GM12872 (cell line): ENCODE data around the gene HSPB8.

Experiments used
- TF ChIP-seq, protein P1 (sequence below): IDR thresholded peaks from 3 replicates; pipeline ENCODE4 v1.5.1; 2011; ENCODE audit warnings: low read depth, mild to moderate bottlenecking, low read length, moderate library complexity; ENCODE audit not compliant: insufficient read depth

The HSPB8 gene

DNA sequence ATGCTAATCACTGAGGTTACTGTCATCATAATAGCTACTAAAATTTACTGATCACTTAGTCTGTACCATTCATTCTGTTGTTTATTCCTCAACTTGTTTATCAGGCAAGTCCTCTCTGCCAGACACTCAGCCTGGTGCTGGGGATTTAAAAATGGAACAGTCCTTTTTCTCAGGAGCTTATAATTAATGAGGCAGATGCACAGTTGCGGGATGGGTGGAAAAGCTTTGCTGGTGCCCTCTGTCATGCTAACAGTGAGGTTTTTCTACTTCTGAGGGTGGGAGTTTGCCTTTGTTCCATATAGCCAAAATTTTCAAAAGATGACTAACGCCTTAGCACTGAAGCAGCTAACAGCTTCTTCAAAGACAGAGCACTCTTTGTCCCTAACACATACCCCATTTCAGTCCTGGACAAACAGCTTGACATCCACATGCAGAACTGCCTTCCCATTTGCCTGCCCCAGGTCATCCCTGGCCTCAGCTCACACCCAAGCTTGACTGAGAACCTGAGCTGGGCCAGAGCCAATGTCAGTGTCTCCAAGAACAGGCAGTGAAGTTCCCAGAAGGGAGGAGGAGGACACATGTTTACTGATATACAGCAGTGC, 30.8 kb upstream of the HSPB8 start:
- TF ChIP-seq, protein P1, sequence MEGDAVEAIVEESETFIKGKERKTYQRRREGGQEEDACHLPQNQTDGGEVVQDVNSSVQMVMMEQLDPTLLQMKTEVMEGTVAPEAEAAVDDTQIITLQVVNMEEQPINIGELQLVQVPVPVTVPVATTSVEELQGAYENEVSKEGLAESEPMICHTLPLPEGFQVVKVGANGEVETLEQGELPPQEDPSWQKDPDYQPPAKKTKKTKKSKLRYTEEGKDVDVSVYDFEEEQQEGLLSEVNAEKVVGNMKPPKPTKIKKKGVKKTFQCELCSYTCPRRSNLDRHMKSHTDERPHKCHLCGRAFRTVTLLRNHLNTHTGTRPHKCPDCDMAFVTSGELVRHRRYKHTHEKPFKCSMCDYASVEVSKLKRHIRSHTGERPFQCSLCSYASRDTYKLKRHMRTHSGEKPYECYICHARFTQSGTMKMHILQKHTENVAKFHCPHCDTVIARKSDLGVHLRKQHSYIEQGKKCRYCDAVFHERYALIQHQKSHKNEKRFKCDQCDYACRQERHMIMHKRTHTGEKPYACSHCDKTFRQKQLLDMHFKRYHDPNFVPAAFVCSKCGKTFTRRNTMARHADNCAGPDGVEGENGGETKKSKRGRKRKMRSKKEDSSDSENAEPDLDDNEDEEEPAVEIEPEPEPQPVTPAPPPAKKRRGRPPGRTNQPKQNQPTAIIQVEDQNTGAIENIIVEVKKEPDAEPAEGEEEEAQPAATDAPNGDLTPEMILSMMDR: no peak

GRCh38 chr12:119149270-119149669, 29.5 kb upstream of the HSPB8 start:
- TF ChIP-seq, protein P1: no peak

- TF ChIP-seq, protein P1: no peak
Measured at GRCh38 chr12:119151445-119152026, 27.2 kb upstream of the HSPB8 start.

DNA sequence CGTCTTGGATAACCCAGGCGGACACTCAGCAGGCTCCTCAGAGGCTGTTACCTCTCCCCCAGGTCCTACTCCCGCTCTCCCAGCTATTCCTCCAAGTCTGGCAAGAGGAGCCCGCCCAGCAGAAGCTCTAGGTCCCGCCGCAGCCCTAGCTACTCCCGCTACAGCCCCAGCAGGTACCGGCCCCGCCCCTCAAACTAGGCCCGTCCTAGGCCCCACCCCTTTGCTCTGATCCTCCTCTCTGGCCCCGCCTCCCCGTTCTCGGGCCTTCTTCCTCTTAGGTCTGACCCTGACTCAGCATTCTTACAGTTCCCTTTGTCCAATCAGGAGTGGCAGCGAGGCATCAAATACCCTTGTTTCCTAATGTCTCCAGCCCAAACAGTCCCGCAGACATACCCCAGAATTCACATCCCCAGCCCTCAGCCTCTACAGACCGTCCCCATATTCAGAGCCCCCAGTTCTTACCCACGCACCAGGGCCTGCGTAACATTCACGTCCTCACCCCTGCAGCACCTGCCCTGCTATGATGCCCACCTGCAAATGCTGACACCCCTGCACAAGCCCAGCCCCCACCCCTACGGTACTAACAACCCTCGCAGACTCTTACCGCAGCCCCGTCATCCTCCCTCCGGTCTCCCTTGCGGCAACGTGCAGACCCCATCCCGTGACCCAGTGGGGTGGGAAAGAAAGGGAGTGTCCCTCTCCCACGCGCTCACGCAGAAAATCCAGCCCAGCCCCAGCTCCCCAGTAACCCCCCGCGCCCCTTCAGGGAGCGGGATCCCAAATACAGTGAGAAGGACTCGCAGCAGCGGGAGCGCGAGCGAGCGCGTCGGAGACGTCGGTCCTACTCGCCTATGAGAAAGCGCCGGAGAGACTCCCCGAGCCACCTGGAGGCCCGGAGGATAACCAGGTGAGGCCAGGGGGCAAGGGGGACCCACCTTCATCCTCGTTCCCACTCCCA, 25.0 kb upstream of the HSPB8 start:
- TF ChIP-seq, protein P1: no peak

DNA sequence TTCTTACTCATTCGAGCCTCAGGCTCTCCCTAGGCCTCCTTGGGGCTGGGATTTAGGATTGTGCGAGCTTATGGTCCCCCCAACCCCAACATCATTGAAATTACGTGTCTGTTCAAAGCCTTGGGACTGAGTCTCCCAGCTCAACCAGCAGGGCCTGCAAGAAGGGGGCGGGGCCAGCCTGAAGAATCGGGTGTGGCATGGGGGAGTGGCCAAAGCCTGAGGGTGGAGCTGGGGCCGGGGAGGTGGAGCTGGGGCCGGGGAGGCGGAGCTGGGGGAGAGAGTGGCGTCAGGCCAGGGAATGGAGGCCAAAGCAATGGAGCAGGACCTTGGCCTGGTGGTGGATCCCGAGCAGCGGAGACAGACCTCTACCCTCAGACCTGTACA, 24.3 kb upstream of the HSPB8 start:
- TF ChIP-seq, protein P1: no peak

GRCh38 chr12:119156401-119157044, 22.2 kb upstream of the HSPB8 start:
- TF ChIP-seq, protein P1: no peak

- TF ChIP-seq, protein P1: no peak
Measured at GRCh38 chr12:119157528-119157927, 21.2 kb upstream of the HSPB8 start.
